K562 treated with DMSO at 1 percent for 4 hours (cell line): ENCODE data around the gene LACC1. TPM values are rescaled to one million over a fixed set of nuclear protein-coding genes. Genes with fewer than 3 reads are reported as not detected.

Experiments
- total RNA-seq: library from RNA; unstranded; fragments of 300-600 nt; gene quantifications from 2 replicates; pipeline ENCODE4 v1.2.3, GENCODE V29; 2022; ENCODE audit not compliant: insufficient read depth

Gene LACC1
- total RNA-seq = not detected in 2 replicates

DNA sequence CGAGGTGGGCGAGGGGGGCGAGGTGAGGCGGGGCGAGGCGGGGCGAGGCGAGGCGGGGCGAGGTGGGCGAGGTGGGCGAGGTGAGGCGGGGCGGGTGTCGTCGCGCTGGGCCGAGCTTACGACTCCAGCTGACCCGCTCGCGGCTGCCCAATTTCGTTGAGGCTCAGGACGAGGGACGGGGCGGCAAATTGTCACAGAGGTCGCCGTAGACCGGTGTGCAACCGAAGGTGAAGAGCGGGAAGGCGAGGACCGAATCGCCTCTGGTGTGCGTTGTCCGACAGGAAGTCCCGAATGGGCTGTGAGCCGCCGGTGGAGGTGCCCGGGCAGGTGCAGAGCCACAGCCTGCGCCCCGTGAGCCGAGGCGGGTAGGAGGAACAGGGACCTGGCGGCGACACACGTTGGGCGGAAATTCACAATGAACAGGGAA, at the start of gene LACC1:
TSS of gene LACC1 (plus strand) at position 150 of the 427 bp plus-strand sequence. CDS start 1,082 bp downstream, outside the sequence.

GRCh38 chr13:43878892-43879754, 581 bp upstream of the LACC1 start, which contains the start of gene CCDC122:
TSS of gene CCDC122 (minus strand) at chr13:43879740. CDS start at chr13:43869376, 10,364 bp downstream.

Other genes starting within 250 kb of the LACC1 start
- gene ENOX1, start 92.9 kb upstream of the LACC1 start, total RNA-seq = not detected in 2 replicates
- gene CCDC122, start 164 bp upstream of the LACC1 start, total RNA-seq = not detected in 2 replicates